AML-193 (cell line): ENCODE measurements around the gene THSD4.
"Not testable (repeated sequence)": the region's sequence is repeated elsewhere in the genome, so short reads cannot be mapped to it uniquely, and the experiment has no call there.

Experiments
- DNase-seq, 2 experiments: peaks; one replicate each; lab custom pipeline; 2025; lab: John Stamatoyannopoulos, UW

Gene THSD4

GRCh38 chr15:71350622-71351378 is 235.5 kb downstream of the THSD4 start:
- DNase-seq: no peak

- no peak for DNase-seq
Measured at GRCh38 chr15:71352125-71352524, 236.9 kb downstream of the THSD4 start.

GRCh38 chr15:71352765-71353164 is 237.5 kb downstream of the THSD4 start:
- DNase-seq: no peak

DNA sequence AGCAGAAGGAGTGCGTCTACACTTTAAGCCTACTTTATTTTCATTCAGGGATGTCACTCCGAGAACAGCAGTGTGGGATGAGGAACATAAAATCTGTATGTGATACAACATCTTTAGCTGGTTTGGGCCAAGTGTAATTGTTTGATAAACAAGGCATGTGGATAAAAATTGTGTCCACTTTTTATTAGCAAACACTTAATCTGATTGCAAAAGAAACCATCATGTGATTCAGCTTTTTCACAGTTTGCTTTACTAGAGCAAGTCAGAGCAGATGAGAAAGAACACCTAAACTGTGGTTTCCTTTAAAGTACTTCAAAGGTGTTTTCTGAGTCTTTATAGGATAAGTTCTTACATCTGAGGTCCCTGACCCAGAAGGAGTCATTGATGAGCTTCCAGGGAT is 237.9 kb downstream of the THSD4 start:
- DNase-seq: no peak

GRCh38 chr15:71355268-71355667 is 240.0 kb downstream of the THSD4 start:
- DNase-seq: no peak

- no peak for DNase-seq
Measured at GRCh38 chr15:71357321-71357732, 242.1 kb downstream of the THSD4 start.

DNA sequence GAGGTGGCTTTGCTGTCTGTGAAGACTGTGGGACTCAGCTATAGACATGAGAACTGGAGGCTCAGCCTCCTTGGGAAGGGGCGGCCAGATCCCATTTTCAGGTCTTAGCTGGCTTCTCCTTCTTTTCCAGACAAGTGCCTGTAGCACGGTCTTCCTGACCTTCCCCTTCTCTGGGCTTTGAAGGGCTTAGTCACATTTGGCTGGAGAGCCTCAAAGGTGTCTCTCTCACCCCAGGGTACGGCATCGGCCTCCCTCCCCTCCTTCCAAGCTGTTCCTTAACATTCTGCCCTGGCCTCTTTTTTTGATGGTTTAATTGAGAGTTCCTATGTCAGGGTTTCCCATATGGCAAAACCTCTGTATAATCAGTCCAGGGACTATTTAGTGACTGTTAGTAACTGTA is 242.7 kb downstream of the THSD4 start:
- DNase-seq: no peak

GRCh38 chr15:71359246-71359645 is 244.0 kb downstream of the THSD4 start:
- DNase-seq: no peak

DNA sequence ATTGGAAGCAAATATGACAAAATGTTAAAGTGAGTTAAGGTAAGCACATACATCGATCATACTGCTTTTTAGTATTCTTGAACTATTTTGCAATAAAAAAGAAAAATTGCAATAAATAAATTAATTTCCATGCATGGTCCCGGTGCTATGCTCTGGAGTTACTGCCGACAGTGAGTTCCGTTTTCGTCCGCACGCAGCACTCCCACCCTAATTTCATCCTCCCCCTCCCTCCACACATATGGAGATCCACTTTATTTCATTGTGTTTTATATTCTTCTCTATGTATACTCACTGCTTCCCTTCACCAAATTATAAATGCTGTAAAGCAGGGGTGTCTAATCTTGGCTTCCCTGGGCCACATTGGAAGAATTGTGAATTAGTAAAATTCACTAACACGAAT is 247.3 kb downstream of the THSD4 start:
- DNase-seq: no peak

GRCh38 chr15:71362987-71363968 is 248.0 kb downstream of the THSD4 start:
- no peak for DNase-seq

DNA sequence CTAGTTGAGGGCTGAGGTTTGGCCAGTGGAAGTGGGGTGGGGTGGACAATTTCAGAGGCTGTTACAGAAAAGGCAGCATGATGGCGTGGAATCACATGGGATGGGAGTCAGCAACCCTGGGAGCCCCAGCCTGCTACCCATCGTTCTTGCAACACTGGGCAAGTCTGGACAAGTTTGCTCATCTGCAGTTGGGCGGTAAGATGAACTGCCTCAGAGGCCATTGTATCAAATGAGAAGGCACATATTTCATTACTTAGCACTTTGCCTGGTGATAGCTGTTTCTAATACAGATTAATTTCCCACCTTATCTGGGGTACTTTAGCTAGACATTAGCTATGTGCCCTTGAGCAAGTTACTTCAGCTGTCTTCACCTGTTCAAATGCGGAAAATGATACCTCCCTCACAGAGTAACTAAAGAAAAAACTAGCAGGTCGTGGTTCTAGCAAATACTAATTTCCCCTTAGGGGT is 248.9 kb downstream of the THSD4 start:
- no peak for DNase-seq

DNA sequence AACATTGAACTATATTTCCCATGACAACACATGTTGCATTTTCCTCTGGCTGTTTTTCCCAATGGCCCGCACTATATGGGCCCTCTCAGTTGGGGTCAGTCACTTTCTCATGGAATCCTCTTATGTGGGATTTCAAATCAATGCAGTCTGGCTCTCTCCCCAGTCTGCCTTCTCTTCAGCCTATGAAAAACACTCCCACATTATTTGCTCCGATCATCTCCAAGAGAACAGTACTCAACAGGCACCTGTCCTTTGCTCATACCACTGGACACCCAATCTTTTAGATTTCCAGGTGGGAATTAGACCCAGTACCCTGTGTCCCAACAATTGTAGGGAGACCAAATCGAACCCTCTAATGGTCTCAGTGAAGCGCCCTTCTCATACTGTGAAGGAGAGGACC is 251.3 kb downstream of the THSD4 start:
- no peak for DNase-seq

DNA sequence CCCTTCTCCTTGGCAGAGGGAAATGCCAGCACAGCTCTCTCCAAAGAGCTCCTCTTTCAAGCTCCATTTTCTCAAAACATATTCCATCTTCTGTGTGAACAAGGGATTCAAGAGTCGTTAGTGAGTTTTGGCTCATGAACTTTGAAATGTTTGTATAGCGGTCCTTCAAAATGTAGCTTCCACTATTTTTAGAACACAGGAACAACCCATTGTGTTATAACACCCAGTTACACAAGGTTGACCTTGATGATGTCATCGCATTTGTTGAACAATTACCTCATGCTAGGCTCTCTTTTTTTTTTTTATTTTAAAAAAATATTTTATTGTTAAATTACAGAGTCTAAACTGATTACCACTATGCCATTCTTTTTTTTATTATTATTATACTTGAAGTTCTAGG is 251.7 kb downstream of the THSD4 start:
- DNase-seq: no peak

- DNase-seq: not testable (repeated sequence)
Measured at GRCh38 chr15:71367737-71368136, 252.5 kb downstream of the THSD4 start.

- DNase-seq: not testable (repeated sequence)
Measured at GRCh38 chr15:71372769-71373168, 257.5 kb downstream of the THSD4 start.

DNA sequence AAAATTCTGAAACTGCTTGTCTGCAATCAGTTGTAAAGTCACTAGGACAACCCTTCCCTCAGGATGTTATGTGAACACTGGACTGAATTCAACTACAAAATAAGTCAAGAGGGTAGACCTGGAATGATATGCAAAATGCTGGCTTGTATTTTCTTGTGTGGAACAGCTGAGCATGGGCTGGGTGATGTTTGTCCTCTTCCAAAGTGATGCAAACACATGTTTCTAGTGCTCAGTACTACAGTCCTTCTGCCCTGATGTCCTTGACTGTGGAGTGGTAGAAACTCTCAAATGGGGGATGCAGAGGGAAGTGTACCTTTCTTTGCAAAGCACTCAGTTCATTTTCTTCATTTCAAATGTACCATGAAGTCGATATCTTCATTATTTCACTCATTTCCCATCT is 258.6 kb downstream of the THSD4 start:
- DNase-seq: no peak

DNA sequence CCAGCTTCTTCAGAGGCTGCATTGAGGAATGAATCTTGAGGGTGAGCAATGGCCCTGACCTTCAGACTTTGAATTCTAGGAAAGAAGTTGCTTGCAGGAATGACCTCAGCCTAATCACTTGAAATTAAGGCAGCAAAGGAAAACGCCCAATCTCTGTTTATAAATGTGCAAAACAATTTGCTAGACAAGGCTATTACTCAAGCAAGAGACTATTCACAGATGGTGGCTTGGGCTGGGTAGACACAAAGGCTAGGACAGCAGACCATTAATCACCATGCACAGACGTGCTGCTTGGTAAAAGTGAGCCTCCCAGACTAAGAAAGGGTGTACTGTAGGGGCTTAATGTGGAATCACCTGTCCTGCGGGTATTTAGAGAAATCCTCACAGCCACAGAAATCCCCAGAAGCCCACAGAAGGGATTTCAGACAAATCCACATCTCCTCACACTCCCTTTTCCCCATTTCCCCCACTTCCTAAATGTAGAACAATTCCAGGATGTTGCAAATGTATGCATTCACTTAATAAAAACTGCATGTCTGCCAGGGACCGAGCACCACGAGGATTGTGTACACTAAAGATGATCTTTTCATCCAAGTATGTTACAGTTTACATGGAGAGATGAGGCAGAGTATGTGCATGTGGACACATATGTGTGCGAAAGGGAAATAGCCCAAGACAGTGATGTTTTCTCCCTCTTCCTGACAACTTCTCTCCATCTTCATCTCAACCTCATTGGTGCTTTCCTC is 259.5 kb downstream of the THSD4 start:
- DNase-seq: no peak

DNA sequence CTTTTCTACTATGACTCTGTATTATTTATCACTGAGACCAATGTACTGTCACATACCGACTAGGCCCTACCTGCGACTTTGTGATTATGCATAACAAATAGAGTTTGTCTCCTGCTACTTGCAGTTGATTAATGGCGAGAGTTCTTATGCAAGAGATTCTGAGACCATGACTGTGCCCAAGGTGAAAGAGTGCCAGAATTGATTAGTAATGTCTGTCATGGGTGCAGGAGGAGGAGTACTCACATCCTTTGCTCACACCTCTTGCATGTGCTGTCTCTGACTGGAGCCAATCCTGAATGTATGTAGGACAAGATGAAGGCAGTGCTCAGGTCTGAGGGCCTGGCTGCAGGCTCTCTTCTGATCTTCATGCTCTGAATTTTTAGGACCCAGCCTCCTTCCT is 260.7 kb downstream of the THSD4 start:
- no peak for DNase-seq

DNA sequence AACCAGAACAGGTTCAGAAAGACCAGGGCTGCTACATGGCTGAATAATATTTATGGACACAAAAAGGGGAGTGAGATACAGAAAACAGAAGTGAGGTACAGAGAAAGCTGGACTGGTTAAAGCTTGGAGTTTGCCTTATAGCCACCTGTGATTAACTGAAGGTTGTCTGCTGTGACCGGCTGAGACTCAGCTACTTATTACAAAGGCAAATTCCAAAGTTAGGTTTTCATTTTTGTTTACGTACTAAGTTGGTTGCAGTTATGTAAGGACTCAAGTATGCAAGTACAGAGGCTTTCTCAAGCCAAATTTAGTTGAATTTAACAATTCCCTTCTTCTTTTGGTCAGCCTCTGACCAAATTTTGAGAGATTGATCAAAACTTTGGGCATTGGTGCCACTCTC is 264.6 kb downstream of the THSD4 start:
- no peak for DNase-seq

GRCh38 chr15:71380345-71380744 is 265.1 kb downstream of the THSD4 start:
- DNase-seq: no peak

DNA sequence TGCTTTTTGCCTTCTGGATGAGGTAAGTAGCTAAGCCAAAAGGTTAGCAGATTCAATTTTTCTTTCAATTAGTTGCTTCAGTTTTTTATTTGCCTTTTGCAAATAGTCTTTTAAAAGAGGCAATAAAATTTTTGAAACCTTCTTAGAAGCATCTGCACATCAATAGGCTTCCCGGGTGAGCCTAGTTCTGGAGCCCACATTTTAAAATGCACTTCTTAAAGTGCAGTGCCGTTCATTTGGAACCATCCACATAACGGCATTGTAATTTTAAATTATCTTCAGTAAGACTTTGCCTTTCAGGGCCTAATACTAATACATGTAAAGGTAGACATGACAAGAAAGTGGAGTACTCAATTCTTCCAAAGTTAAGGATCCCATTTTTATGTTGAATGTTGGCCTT is 269.2 kb downstream of the THSD4 start:
- no peak for DNase-seq

DNA sequence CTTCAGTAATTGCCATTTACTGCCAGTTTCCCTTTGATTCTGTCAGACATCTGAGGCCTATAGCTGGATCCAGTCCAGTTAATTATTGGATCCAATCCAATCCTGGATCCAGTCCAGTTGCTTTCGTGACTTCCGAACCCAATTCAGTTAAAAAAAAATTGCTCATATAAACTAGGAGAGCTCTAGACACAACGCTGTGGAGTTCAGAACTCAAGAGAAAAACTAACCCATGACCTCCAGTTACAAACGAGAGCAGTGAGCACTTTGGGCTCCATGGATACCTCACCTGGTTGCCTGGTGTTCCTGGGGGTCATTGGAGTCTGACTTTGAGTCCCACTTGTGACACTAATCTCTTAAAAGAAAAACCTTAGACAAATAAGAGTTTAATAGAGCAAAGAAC is 269.8 kb downstream of the THSD4 start:
- DNase-seq: no peak
